Measurements from ENCODE around the gene TRIM43. TPM values are rescaled to one million over a fixed set of nuclear protein-coding genes. Genes with fewer than 3 reads are reported as not detected.
"Not testable (repeated sequence)": the region's sequence is repeated elsewhere in the genome, so short reads cannot be mapped to it uniquely, and the experiment has no call there.

The TRIM43 gene
- total and polyA plus RNA-seq, 12 donors = not detected

- WGBS, 4 donors = no CpG with 5 or more reads among the region's 4 CpGs
- H3K9me3 ChIP-seq (replicated peaks in 1 of 3); H3K4me3 ChIP-seq; H3K27me3 ChIP-seq; intact Hi-C loops (cut with DNase I); H3K4me1 ChIP-seq (replicated peaks in 1 of 2); H3K27ac ChIP-seq; DNase-seq; H3K36me3 ChIP-seq (replicated peaks in 1 of 2): not testable (repeated sequence)
Measured at GRCh38 chr2:95601301-95601700, 9.5 kb downstream of the TRIM43 start.

GRCh38 chr2:95602146-95602545, 10.3 kb downstream of the TRIM43 start:
- intact Hi-C loops (cut with DNase I); H3K27me3 ChIP-seq; H3K9me3 ChIP-seq (replicated peaks in 1 of 3); H3K4me3 ChIP-seq; H3K36me3 ChIP-seq (replicated peaks in 1 of 2); H3K4me1 ChIP-seq (replicated peaks in 1 of 2); DNase-seq; H3K27ac ChIP-seq: not testable (repeated sequence)

- H3K27ac ChIP-seq; DNase-seq; H3K4me3 ChIP-seq; H3K27me3 ChIP-seq; H3K9me3 ChIP-seq (replicated peaks in 1 of 3); H3K36me3 ChIP-seq (replicated peaks in 1 of 2); H3K4me1 ChIP-seq (replicated peaks in 1 of 2); intact Hi-C loops (cut with DNase I): not testable (repeated sequence)
- no CpG with 5 or more reads among the region's 3 CpGs for WGBS, 4 donors
Measured at GRCh38 chr2:95608356-95608755, 16.6 kb downstream of the TRIM43 start.

GRCh38 chr2:95609764-95610163, 18.0 kb downstream of the TRIM43 start:
- H3K4me3 ChIP-seq; H3K36me3 ChIP-seq (replicated peaks in 1 of 2); intact Hi-C loops (cut with DNase I); H3K4me1 ChIP-seq (replicated peaks in 1 of 2); H3K27ac ChIP-seq; H3K9me3 ChIP-seq (replicated peaks in 1 of 3); H3K27me3 ChIP-seq; DNase-seq: not testable (repeated sequence)
- no CpG with 5 or more reads among the region's 2 CpGs for WGBS, 4 donors

- H3K9me3 ChIP-seq (replicated peaks in 1 of 3); H3K27ac ChIP-seq; DNase-seq; H3K4me1 ChIP-seq (replicated peaks in 1 of 2); intact Hi-C loops (cut with DNase I); H3K4me3 ChIP-seq; H3K36me3 ChIP-seq (replicated peaks in 1 of 2); H3K27me3 ChIP-seq: not testable (repeated sequence)
- whole genome bisulfite sequencing, 4 donors = no CpG with 5 or more reads among the region's 3 CpGs
Measured at GRCh38 chr2:95613048-95613447, 21.2 kb downstream of the TRIM43 start.

GRCh38 chr2:95622728-95623127, 30.9 kb downstream of the TRIM43 start:
- WGBS, 4 donors = no CpG with 5 or more reads among the region's 5 CpGs
- H3K27ac ChIP-seq; H3K9me3 ChIP-seq (replicated peaks in 1 of 3); H3K27me3 ChIP-seq; H3K36me3 ChIP-seq (replicated peaks in 1 of 2); intact Hi-C loops (cut with DNase I); H3K4me3 ChIP-seq; H3K4me1 ChIP-seq (replicated peaks in 1 of 2); DNase-seq: not testable (repeated sequence)

- intact Hi-C loops (cut with DNase I); H3K9me3 ChIP-seq (replicated peaks in 1 of 3); H3K36me3 ChIP-seq (replicated peaks in 1 of 2); H3K4me3 ChIP-seq; H3K27me3 ChIP-seq; H3K27ac ChIP-seq; H3K4me1 ChIP-seq (replicated peaks in 1 of 2); DNase-seq: not testable (repeated sequence)
- WGBS, 4 donors = no CpG with 5 or more reads among the region's 2 CpGs
Measured at GRCh38 chr2:95630987-95631386, 39.2 kb downstream of the TRIM43 start.

- H3K27me3 ChIP-seq; H3K36me3 ChIP-seq (replicated peaks in 1 of 2); H3K9me3 ChIP-seq (replicated peaks in 1 of 3); H3K4me3 ChIP-seq; H3K27ac ChIP-seq; H3K4me1 ChIP-seq (replicated peaks in 1 of 2); intact Hi-C loops (cut with DNase I); DNase-seq: not testable (repeated sequence)
- WGBS, 4 donors = no CpG with 5 or more reads among the region's 2 CpGs
Measured at GRCh38 chr2:95633626-95634259, 41.9 kb downstream of the TRIM43 start.

GRCh38 chr2:95640515-95641288, 48.9 kb downstream of the TRIM43 start:
- H3K36me3 ChIP-seq (replicated peaks in 1 of 2); intact Hi-C loops (cut with DNase I); H3K4me1 ChIP-seq (replicated peaks in 1 of 2); H3K27me3 ChIP-seq; H3K4me3 ChIP-seq; H3K27ac ChIP-seq; H3K9me3 ChIP-seq (replicated peaks in 1 of 3); DNase-seq: not testable (repeated sequence)
- WGBS, 4 donors = 65 to 75% (median 67%) methylated on average over 1 to 2 of the region's 25 CpGs; no CpG with 5 or more reads in 1 of the 4 donors

- intact Hi-C loops (cut with DNase I) = not testable (repeated sequence)
- WGBS, 4 donors = no CpG with 5 or more reads among the region's 9 CpGs
Measured at GRCh38 chr2:95641289-95641575, 49.4 kb downstream of the TRIM43 start.

GRCh38 chr2:95641787-95642186, 50.0 kb downstream of the TRIM43 start:
- peak in 3 of 7 donors; percentile 15 to 59 (median 24) for DNase-seq
- H3K4me3 ChIP-seq; H3K4me1 ChIP-seq (replicated peaks in 1 of 2); H3K36me3 ChIP-seq (replicated peaks in 1 of 2); H3K27me3 ChIP-seq; H3K9me3 ChIP-seq (replicated peaks in 1 of 3); intact Hi-C loops (cut with DNase I): not testable (repeated sequence)
- 54% methylated on average over 2 of the region's 2 CpGs; no CpG with 5 or more reads in 3 of the 4 donors for WGBS, 4 donors
- peak overlapping the region in 1 of 5 donors; percentile 63 for H3K27ac ChIP-seq

More at GRCh38 chr2:95641289-95641575, 49.4 kb downstream of the TRIM43 start:
- not testable (repeated sequence) for H3K36me3 ChIP-seq (replicated peaks in 1 of 2); H3K4me1 ChIP-seq (replicated peaks in 1 of 2); H3K9me3 ChIP-seq (replicated peaks in 1 of 3); H3K4me3 ChIP-seq; H3K27ac ChIP-seq; DNase-seq; H3K27me3 ChIP-seq

Data from adrenal gland (tissue), 12 donors.